Measurements from ENCODE around the gene AKR1B15. TPM values are rescaled to one million over a fixed set of nuclear protein-coding genes. Genes with fewer than 3 reads are reported as not detected.

AKR1B15 gene
- total and polyA plus RNA-seq, 9 of the 15 experiments (the other 6 are each of a cell fraction or from before 2014, with no cell fraction given) = not detected

GRCh38 chr7:134613623-134614347 lies 64.9 kb downstream of the AKR1B15 start (continued):
- TF ChIP-seq PCBP2 (IDR thresholded peaks at IDR 0.05; ENCODE audit: low read depth, low read length, poor library complexity, severe bottlenecking) (no peak), USF2 (CRISPR knock-in tag; IDR thresholded peaks at IDR 0.05) (no peak), ZSCAN32 (CRISPR knock-in tag; IDR thresholded peaks at IDR 0.05) (peak; percentile 90), THRB (CRISPR knock-in tag; conservative IDR thresholded peaks at IDR 0.05) (no peak), RFX5 (IDR thresholded peaks at IDR 0.05; ENCODE audit: low read depth, low read length) (no peak), NCOA2 (IDR thresholded peaks at IDR 0.05; ENCODE audit: partially characterized antibody in 2 of 2) (no peak), POLR2A (conservative IDR thresholded peaks at IDR 0.05) (no peak), TCFL5 (CRISPR knock-in tag; conservative IDR thresholded peaks at IDR 0.05) (no peak), TGIF2 (CRISPR knock-in tag; IDR thresholded peaks at IDR 0.05) (no peak), SP1 (CRISPR knock-in tag; IDR thresholded peaks at IDR 0.05) (no peak), ATF4 (CRISPR knock-in tag; IDR thresholded peaks at IDR 0.05) (peak; percentile 89), CEBPB (tag; IDR thresholded peaks at IDR 0.05) (peak; percentile 91), E2F8 (IDR thresholded peaks at IDR 0.05; ENCODE audit: low read depth, partially characterized antibody) (no peak), ZBTB9 (CRISPR knock-in tag; IDR thresholded peaks at IDR 0.05) (no peak), ZNF436 (CRISPR knock-in tag; IDR thresholded peaks at IDR 0.05) (no peak), RNF2 (IDR thresholded peaks at IDR 0.05) (no peak), ZBTB8A (IDR thresholded peaks at IDR 0.05; ENCODE audit: partially characterized antibody) (no peak), MYBL2 (IDR thresholded peaks at IDR 0.05; ENCODE audit: low read depth) (no peak), MYBL2 (CRISPR knock-in tag; IDR thresholded peaks at IDR 0.05; ENCODE audit: borderline replicate concordance) (no peak)

Data from K562 (cell line).